GM19324 (cell line): ENCODE results near the gene KDM4C.
"Not testable (repeated sequence)": the region's sequence is repeated elsewhere in the genome, so short reads cannot be mapped to it uniquely, and the experiment has no call there.

Experiments used
- ATAC-seq: cut with Tn5 transposase; IDR thresholded peaks from one replicate; pipeline ENCODE4 v1.9.1; 2021; ENCODE audit warnings: mild to moderate bottlenecking, moderate library complexity; ENCODE audit not compliant: unreplicated experiment, low FRiP score

Gene KDM4C

DNA sequence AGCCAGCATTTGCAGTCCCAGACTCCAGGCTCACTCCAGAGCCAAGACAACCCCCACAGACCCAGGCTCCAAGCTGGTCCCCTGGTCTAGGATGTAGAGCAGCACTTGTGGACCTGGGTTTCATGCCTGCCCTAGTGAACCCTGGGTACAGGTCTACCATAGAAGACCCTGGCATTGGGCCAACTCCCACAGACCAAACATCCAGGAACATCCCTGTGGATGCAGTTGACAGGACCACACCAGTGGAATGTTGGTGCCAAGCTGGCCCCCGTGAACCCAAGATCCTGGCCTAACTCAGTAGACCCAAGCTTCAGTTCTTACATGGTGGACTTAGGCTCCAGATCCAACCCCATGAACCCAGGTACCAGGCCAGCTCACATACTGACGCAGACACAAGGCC is 250.6 kb downstream of the KDM4C start:
- no peak for ATAC-seq

DNA sequence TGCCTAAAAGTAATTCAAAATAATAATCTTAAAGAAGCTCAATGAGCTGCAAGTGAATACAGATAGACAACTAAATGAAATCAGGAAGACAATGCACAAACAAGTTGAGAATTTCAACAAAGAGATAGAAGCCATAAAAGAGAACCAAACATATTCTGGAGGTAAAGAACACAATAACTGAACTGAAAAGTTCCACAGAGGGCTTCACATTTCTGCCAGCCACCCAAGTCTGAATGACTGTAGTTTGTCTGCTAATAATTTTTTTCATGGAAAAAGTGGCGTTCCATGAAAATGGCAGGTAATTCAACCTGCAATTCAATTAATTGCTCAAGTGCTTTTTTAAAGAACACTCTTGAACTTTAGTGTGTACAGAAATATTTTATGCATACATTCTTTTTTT is 251.3 kb downstream of the KDM4C start:
- ATAC-seq = no peak

DNA sequence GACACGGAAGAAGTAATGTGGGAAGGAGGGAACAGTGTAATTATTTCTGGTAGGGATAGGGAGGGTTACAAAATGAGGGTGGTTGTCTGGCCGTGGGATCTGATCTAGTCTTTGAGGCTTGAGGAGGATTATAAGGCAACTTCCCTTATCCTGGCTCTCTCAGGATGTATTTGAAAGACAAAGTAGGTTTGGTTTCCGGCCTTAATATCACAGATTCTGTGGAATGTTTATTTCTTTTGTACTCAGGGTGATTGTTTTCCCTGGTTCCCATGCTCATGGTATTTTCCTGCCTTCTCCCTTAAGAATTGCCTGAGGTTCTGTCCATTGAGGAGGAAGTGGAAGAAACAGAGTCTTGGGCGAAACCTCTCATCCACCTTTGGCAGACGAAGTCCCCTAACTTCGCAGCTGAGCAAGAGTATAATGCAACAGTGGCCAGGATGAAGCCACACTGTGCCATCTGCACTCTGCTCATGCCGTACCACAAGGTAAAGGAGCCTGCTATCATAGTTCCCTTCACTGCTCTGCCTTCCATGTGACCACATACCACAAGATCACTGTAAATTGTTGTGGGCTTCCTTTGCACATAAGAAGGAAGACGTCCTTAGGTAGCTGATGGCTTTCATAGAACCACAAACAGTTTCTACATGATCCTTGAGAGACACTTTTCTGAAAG is 253.8 kb downstream of the KDM4C start:
- ATAC-seq = no peak

DNA sequence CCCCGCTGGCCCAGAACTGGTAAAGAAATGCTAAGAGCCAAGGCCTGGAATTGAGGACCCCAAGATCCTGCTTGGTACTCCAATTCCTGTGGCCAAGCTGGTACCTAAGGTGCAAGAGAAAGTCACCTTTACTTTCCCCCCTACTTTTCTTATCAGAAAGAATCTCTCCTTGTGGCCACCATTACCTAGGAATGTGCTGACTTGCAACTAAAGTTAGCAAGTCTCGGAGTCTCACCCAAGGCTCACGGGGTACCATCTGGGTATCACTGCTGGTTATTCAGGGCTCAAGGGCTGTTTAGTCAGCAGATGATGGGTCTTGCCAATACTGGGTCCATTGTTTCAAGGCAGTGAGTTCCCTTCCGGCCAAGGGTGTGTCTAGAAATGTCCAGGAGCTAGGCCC is 270.2 kb downstream of the KDM4C start:
- ATAC-seq = no peak

DNA sequence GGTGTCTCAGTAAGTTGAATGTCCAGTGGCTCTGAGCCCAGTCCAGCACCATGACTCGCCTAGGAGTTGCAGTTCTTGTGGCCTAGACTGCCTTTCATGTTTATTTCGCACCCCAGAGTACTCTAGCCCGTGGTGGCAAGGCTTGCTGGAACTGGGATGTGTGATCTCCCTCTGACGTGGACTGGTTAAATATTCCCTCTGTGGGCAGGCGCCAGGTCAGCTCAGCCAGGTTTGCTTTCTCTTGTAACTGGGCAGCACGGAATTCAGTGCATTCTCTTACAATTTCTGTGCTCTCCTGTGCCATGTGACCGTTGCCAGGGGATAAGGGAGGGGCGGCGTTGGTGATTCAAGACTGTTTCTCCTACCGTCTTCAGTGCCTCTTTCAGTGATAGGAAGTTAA is 270.8 kb downstream of the KDM4C start:
- ATAC-seq = no peak

GRCh38 chr9:7030943-7031342 is 273.2 kb downstream of the KDM4C start:
- ATAC-seq = not testable (repeated sequence)

- ATAC-seq = no peak
These were observed 275.6 kb downstream of the KDM4C start for GRCh38 chr9:7033076-7034045.

- ATAC-seq = no peak
These were observed 279.4 kb downstream of the KDM4C start for GRCh38 chr9:7037176-7037575.

- ATAC-seq = no peak
These were observed 284.4 kb downstream of the KDM4C start for GRCh38 chr9:7042124-7042523.

DNA sequence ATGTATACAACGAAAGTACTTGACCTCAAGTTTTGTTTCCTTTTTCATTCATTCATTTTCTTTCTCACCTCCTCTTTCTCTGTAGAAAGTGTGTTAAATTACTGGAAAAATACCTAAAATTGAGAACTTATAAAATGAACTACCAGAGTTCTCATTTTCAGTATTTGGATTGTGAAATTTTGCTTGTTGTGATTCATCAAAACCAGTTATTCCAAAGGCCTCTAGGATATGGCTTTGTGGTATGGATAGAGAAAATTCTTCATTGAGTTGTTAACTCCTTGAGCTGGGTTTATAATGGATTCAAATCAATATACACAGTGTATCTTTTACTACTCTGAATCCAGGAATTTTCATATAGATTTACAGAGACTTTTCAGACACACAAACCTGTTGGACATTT is 287.6 kb downstream of the KDM4C start:
- ATAC-seq = no peak

GRCh38 chr9:7051711-7052110 is 293.9 kb downstream of the KDM4C start:
- no peak for ATAC-seq

DNA sequence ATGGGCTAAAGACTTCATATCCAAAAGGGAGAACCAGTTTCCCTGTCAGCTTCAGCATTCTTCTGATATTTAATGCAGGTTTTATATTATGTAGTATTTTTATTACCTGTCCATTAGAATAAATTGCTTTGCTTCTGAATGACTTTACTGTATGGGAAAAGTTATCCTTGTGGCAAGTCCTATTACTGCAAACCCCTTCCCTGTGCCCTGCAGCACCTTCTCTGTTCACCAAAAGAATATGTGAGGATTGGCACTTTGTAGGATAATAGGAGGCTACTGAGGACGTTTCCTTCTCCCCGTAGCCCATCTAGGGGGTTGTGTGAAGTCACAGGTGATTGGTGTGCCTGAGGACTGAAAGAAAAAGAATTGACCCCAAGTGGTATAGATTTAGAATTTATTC is 296.1 kb downstream of the KDM4C start:
- no peak for ATAC-seq

GRCh38 chr9:7055171-7055903 is 297.6 kb downstream of the KDM4C start:
- ATAC-seq = no peak

GRCh38 chr9:7056254-7056653 is 298.5 kb downstream of the KDM4C start:
- ATAC-seq = no peak

GRCh38 chr9:7058473-7058872 is 300.7 kb downstream of the KDM4C start:
- no peak for ATAC-seq

DNA sequence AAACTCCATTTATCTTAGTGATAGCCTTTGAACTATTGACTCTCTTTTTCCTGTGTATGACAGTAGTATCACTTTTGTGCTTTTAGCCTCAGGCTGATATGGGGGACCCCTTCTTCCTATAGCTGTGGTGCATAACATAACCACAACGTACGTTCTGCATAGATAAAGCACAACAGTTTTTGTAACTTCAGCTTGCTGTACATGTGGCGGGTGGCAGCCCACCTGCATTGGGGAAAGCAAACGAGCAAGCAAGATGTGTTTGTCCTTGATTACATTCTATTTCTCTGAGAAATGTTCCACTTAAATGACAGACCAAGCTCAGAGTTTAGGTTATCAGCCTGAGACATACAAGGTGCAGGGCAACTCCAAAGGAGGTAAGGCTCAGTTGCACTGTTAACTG is 309.4 kb downstream of the KDM4C start:
- no peak for ATAC-seq

GRCh38 chr9:7071916-7072315 is 314.1 kb downstream of the KDM4C start:
- ATAC-seq = no peak

DNA sequence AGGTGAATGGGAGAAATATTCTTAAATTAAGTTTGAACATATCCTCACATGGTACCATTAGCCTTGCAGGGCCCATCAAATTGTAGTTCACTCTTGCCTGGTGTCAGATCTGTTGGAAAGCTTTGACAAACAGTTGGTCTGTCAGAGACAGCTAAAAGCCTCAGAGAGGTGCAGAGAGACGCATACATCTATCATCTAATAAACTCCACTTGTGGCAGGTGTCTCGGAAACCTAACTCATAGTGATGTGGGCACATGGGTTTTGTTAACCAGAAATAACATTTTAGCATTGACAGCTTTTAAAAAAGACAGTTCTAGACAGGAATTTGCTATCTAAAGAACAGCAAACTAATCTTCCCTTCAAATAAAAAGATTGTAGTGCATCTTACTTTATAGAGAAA is 315.9 kb downstream of the KDM4C start:
- no peak for ATAC-seq

GRCh38 chr9:7075154-7075553 is 317.4 kb downstream of the KDM4C start:
- no peak for ATAC-seq

DNA sequence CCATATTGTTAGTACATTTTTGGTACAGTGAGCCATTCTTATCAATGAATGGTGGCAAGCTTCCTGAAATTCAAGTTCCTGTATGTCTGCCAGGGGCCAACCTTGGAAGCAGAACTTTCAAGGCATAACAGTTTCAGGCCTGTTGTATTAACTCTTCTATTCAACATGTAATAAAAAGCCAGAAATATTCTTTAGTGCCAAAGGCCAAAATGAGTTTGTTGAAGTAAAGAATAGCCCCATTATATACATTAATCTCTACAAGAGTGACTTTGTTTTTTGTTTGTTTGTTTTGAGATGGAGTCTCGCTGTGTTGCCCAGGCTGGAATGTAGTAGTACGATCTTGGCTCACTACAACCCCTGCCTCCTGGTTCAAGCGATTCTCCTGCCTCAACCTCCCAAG is 321.3 kb downstream of the KDM4C start:
- no peak for ATAC-seq

GRCh38 chr9:7081065-7081600 is 323.4 kb downstream of the KDM4C start:
- ATAC-seq = no peak
